Caco-2 (cell line): ENCODE data around the gene CHD9. TPM values are rescaled to one million over a fixed set of nuclear protein-coding genes. Genes with fewer than 3 reads are reported as not detected.

Source experiments
- BruUV-seq: library from RNA; stranded (reverse); fragments of 400-500 nt; replicated peaks from 2 replicates; lab custom pipeline; 2021; lab: Mats Ljungman, UMichigan
- CTCF ChIA-PET: fragments of 300-600 bp; sonication (Branson Sonifier 250); formaldehyde crosslinking; loops from one replicate; lab custom pipeline; 2022; ENCODE audit warnings: antibody characterized with exemption; lab: Charles Lee
- POLR2A ChIA-PET: fragments of 300-600 bp; sonication (Branson Sonifier 250); formaldehyde crosslinking; loops from one replicate; lab custom pipeline; 2022; ENCODE audit warnings: antibody characterized with exemption; lab: Charles Lee
- DNase-seq, 2 experiments: peaks; one replicate each; pipeline versions ENCODE4 v3.0.0 to v3.0.0-alpha.2; 2020 to 2022
- H3K27me3 ChIP-seq: replicated peaks from 2 replicates; pipeline ENCODE4 v1.6.0; 2011; ENCODE audit warnings: low read length; ENCODE audit not compliant: control insufficient read depth, insufficient read depth
- H3K36me3 ChIP-seq: 2 replicates; pipeline ENCODE4 v1.5.1; 2011; ENCODE audit warnings: low read length; ENCODE audit not compliant: control insufficient read depth, insufficient read depth
- H3K4me1 ChIP-seq: fragments of 250-450 bp; sonication (Bioruptor Pico); 2 replicates; pipeline ENCODE4 v1.5.1; 2020; ENCODE audit warnings: mild to moderate bottlenecking
- H3K4me3 ChIP-seq: 2 replicates; pipeline ENCODE4 v1.5.1; 2011; ENCODE audit warnings: low read depth, mild to moderate bottlenecking, control low read depth, low read length
- H3K9me3 ChIP-seq: fragments of 250-450 bp; sonication (Bioruptor Pico); 2 replicates; pipeline ENCODE4 v1.5.1; 2020; ENCODE audit warnings: mild to moderate bottlenecking, moderate library complexity
- H3K27ac Mint-ChIP-seq: one replicate; pipeline ENCODE4 v1.8.0; 2022; ENCODE audit warnings: mixed read lengths; ENCODE audit not compliant: unreplicated experiment
- H3K27me3 Mint-ChIP-seq: one replicate; pipeline ENCODE4 v1.8.0; 2022; ENCODE audit warnings: mixed read lengths; ENCODE audit not compliant: insufficient read depth, unreplicated experiment
- H3K36me3 Mint-ChIP-seq: one replicate; pipeline ENCODE4 v1.8.0; 2022; ENCODE audit warnings: mild to moderate bottlenecking, mixed read lengths; ENCODE audit not compliant: insufficient read depth, unreplicated experiment
- H3K4me1 Mint-ChIP-seq: one replicate; pipeline ENCODE4 v1.8.0; 2022; ENCODE audit warnings: low read depth, mixed read lengths; ENCODE audit not compliant: unreplicated experiment
- H3K4me3 Mint-ChIP-seq: one replicate; pipeline ENCODE4 v1.8.0; 2022; ENCODE audit warnings: mild to moderate bottlenecking, moderate library complexity, mixed read lengths; ENCODE audit not compliant: unreplicated experiment
- H3K9me3 Mint-ChIP-seq: one replicate; pipeline ENCODE4 v1.8.0; 2022; ENCODE audit warnings: mixed read lengths; ENCODE audit not compliant: unreplicated experiment
- intact Hi-C: fragments of 100-400 bp; cut with micrococcal nuclease; formaldehyde crosslinking; loops from one replicate; pipeline ENCODE4 v1.10.0; 2022; ENCODE audit not compliant: unreplicated experiment
- total RNA-seq: library from RNA; stranded (reverse); gene quantifications from 2 replicates; pipeline ENCODE4 v1.2.3, GENCODE V29; 2022
- TF ChIP-seq, protein P1 (sequence below), 2 experiments: fragments of 200-600 bp in 1 of 2; IDR thresholded peaks; 1 replicate in 1 of 2; 2 replicates in 1 of 2; pipeline versions ENCODE4 v1.5.1 to v1.8.0; 2011 to 2022; ENCODE audit warnings: antibody characterized with exemption in 1 of 2, control low read depth in 1 of 2, inconsistent platforms in 1 of 2, low read depth in 1 of 2, low read length in 1 of 2, mild to moderate bottlenecking in 1 of 2, moderate library complexity in 1 of 2; ENCODE audit not compliant: insufficient read depth in 1 of 2, severe bottlenecking in 1 of 2, unreplicated experiment in 1 of 2

The CHD9 gene
- total RNA-seq, 1 experiment from 2014 or later: 29.1 TPM

GRCh38 chr16:53081032-53081424 is 26.2 kb downstream of the CHD9 start:
- no TSS peak for BruUV-seq
- H3K27me3 Mint-ChIP-seq: no peaks in the 10 kb centered on the region
- Histone ChIP-seq H3K27me3 (no peaks in the 10 kb centered on the region), H3K9me3 (peaks cover 8% of the 10 kb centered on the region), H3K4me3 (no peak overlapping the region), H3K36me3 (no peaks in the 10 kb centered on the region; the same call in 1 of the 2 replicates), H3K4me1 (no peaks in the 10 kb centered on the region)
- peaks cover 11% of the 10 kb centered on the region for H3K9me3 Mint-ChIP-seq
- ChIA-PET CTCF (no interaction called here), POLR2A (no interaction called here)
- no peak for DNase-seq
- TF ChIP-seq, protein P1, sequence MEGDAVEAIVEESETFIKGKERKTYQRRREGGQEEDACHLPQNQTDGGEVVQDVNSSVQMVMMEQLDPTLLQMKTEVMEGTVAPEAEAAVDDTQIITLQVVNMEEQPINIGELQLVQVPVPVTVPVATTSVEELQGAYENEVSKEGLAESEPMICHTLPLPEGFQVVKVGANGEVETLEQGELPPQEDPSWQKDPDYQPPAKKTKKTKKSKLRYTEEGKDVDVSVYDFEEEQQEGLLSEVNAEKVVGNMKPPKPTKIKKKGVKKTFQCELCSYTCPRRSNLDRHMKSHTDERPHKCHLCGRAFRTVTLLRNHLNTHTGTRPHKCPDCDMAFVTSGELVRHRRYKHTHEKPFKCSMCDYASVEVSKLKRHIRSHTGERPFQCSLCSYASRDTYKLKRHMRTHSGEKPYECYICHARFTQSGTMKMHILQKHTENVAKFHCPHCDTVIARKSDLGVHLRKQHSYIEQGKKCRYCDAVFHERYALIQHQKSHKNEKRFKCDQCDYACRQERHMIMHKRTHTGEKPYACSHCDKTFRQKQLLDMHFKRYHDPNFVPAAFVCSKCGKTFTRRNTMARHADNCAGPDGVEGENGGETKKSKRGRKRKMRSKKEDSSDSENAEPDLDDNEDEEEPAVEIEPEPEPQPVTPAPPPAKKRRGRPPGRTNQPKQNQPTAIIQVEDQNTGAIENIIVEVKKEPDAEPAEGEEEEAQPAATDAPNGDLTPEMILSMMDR (IDR thresholded peaks at IDR 0.05; ENCODE audit: insufficient read depth in 1 of 2, low read depth in 1 of 2, low read length in 1 of 2, severe bottlenecking in 1 of 2, unreplicated experiment in 1 of 2): no peak
- peaks cover 5% of the 10 kb centered on the region for H3K36me3 Mint-ChIP-seq
- intact Hi-C loops: no loop called here
- no peaks in the 10 kb centered on the region for H3K4me1 Mint-ChIP-seq
- H3K4me3 Mint-ChIP-seq: no peak overlapping the region
- H3K27ac Mint-ChIP-seq: no peak overlapping the region

DNA sequence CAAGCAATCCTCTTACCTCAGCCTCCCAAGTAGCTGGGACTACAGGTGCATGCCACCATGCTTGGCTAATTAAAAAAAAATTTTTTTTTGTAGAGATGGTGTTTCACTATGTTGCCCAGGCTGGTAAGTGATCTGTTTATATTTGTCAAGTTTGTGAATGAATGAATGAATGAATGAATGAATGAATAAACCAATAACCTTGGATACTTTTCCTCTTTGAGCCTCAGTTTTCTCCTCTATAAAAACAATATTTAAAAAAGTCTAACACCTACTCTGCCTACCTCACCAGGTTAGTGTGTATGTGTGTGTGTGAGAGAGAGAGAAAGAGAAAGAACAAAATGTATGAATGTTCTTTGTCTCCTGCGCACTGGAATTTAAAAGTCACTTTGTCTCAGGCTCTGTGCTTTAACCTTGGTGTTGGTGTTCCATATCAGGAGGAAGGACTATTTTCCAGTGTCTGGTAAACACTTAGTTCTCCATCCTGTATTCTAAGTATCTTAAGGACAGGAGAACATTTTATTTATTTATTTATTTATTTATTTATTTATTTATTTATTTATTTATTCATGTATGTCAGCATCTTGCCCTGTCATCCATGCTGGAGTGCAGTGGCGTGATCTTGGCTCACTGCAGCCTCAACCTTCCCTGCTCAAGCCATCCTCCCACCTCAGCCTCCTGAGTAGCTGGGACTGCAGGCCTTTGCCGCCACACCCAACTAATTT is 27.1 kb downstream of the CHD9 start:
- Mint-ChIP-seq H3K4me3 (no peak overlapping the region), H3K4me1 (no peaks in the 10 kb centered on the region), H3K27ac (no peak overlapping the region), H3K36me3 (no peaks in the 10 kb centered on the region), H3K9me3 (peaks cover 11% of the 10 kb centered on the region), H3K27me3 (no peaks in the 10 kb centered on the region)
- TF ChIP-seq, protein P1 (IDR thresholded peaks at IDR 0.05; ENCODE audit: insufficient read depth in 1 of 2, low read depth in 1 of 2, low read length in 1 of 2, severe bottlenecking in 1 of 2, unreplicated experiment in 1 of 2): no peak
- POLR2A ChIA-PET: no interaction called here
- Histone ChIP-seq H3K9me3 (peaks cover 7% of the 10 kb centered on the region; the same call in 1 of the 2 replicates), H3K36me3 (no peaks in the 10 kb centered on the region; the same call in 1 of the 2 replicates), H3K27me3 (no peaks in the 10 kb centered on the region), H3K4me1 (no peaks in the 10 kb centered on the region), H3K4me3 (no peak overlapping the region)
- no peak for DNase-seq
- intact Hi-C loops: no loop called here
- CTCF ChIA-PET: no interaction called here
- no TSS peak for BruUV-seq

GRCh38 chr16:53082509-53082908 is 27.7 kb downstream of the CHD9 start:
- no peaks in the 10 kb centered on the region for H3K27me3 Mint-ChIP-seq
- peaks cover 7% of the 10 kb centered on the region; the same call in 1 of the 2 replicates for H3K9me3 ChIP-seq
- H3K27me3 ChIP-seq: no peaks in the 10 kb centered on the region
- intact Hi-C loops: no loop called here
- CTCF ChIA-PET: no interaction called here
- no peak overlapping the region for H3K4me3 Mint-ChIP-seq
- H3K4me1 ChIP-seq: no peaks in the 10 kb centered on the region
- peaks cover 11% of the 10 kb centered on the region for H3K9me3 Mint-ChIP-seq
- H3K4me1 Mint-ChIP-seq: no peaks in the 10 kb centered on the region
- no peak for DNase-seq
- H3K4me3 ChIP-seq: no peak overlapping the region
- H3K27ac Mint-ChIP-seq: no peak overlapping the region
- POLR2A ChIA-PET: no interaction called here
- no TSS peak for BruUV-seq
- TF ChIP-seq, protein P1 (IDR thresholded peaks at IDR 0.05; ENCODE audit: insufficient read depth in 1 of 2, low read depth in 1 of 2, low read length in 1 of 2, severe bottlenecking in 1 of 2, unreplicated experiment in 1 of 2): no peak
- no peaks in the 10 kb centered on the region for H3K36me3 Mint-ChIP-seq
- no peaks in the 10 kb centered on the region; the same call in 1 of the 2 replicates for H3K36me3 ChIP-seq
